B cell (primary cell): ENCODE measurements around the gene VAMP1. TPM values are rescaled to one million over a fixed set of nuclear protein-coding genes. Genes with fewer than 3 reads are reported as not detected.

ENCODE experiments used
- ATAC-seq: fragments of 200-7000 bp; cut with Tn5 transposase; one replicate; pipeline ENCODE4 v1.10.0; 2021; ENCODE audit warnings: low read depth, mild to moderate bottlenecking, moderate number of reproducible peaks, moderate library complexity
- CTCF ChIA-PET: fragments of 350-600 bp; sonication (Branson Sonifier 250); formaldehyde crosslinking; loops from one replicate; lab custom pipeline; 2021; ENCODE audit warnings: antibody characterized with exemption, inconsistent platforms; lab: Charles Lee
- POLR2A ChIA-PET: fragments of 350-600 bp; sonication (Branson Sonifier 250); formaldehyde crosslinking; loops from one replicate; lab custom pipeline; 2021; ENCODE audit warnings: antibody characterized with exemption; lab: Charles Lee
- DNase-seq: peaks from one replicate; pipeline ENCODE4 v3.0.0; 2013
- H2AFZ ChIP-seq: 2 replicates; pipeline ENCODE4 v1.6.1; 2012; ENCODE audit warnings: mild to moderate bottlenecking, low read depth, low read length; ENCODE audit not compliant: insufficient read depth, poor library complexity, severe bottlenecking
- H3K27ac ChIP-seq, 2 donors: 1 replicate in 1 of 2; 2 replicates in 1 of 2; pipeline ENCODE4 v1.5.1; 2012 to 2013; ENCODE audit warnings: low read length in 2 of 2, mild to moderate bottlenecking in 2 of 2, moderate library complexity in 1 of 2
- H3K27me3 ChIP-seq, 4 experiments: fragments of 200-600 bp in 1 of 4; sonication (generic) in 1 of 4; replicated peaks in 1 of 4; 1 replicate in 2 of 4; 2 replicates in 2 of 4; pipeline versions ENCODE4 v1.6.1 to v1.7.0; 2013 to 2016; ENCODE audit warnings: low read length in 3 of 4, mild to moderate bottlenecking in 2 of 4, mixed read lengths in 1 of 4, moderate library complexity in 1 of 4; ENCODE audit not compliant: insufficient read depth in 4 of 4, control insufficient read depth in 3 of 4; ENCODE audit errors: control extremely low read depth in 1 of 4
- H3K36me3 ChIP-seq, 2 experiments: replicated peaks in 1 of 2; 1 replicate in 1 of 2; 2 replicates in 1 of 2; pipeline versions ENCODE4 v1.6.1 to v1.7.1; 2013; ENCODE audit warnings: low read length in 1 of 2; ENCODE audit not compliant: insufficient read depth in 2 of 2, control insufficient read depth in 1 of 2; ENCODE audit errors: control extremely low read depth in 1 of 2, extremely low read depth in 1 of 2
- H3K4me1 ChIP-seq, 2 donors: fragments of 200-600 bp in 1 of 2; sonication (generic) in 1 of 2; 1 replicate in 1 of 2; 2 replicates in 1 of 2; pipeline versions ENCODE4 v1.5.1 to v1.6.1; 2013 to 2017; ENCODE audit warnings: low read length in 2 of 2; ENCODE audit not compliant: control insufficient read depth in 2 of 2, insufficient read depth in 2 of 2
- H3K4me2 ChIP-seq: replicated peaks from 2 replicates; pipeline ENCODE3; 2012; ENCODE audit warnings: mild to moderate bottlenecking, low read depth, low read length; ENCODE audit not compliant: poor library complexity, severe bottlenecking
- H3K4me3 ChIP-seq, 5 experiments: fragments of 200-600 bp in 1 of 5; sonication (generic) in 1 of 5; 1 replicate in 3 of 5; 2 replicates in 2 of 5; pipeline versions ENCODE4 v1.5.1 to v1.7.0; 2011 to 2016; ENCODE audit warnings: low read length in 4 of 5, mild to moderate bottlenecking in 4 of 5, low read depth in 2 of 5, control low read depth in 1 of 5, moderate library complexity in 1 of 5; ENCODE audit not compliant: insufficient read depth in 1 of 5; ENCODE audit errors: control extremely low read depth in 1 of 5, extremely low read depth in 1 of 5
- H3K79me2 ChIP-seq: fragments of 200-600 bp; sonication (generic); one replicate; pipeline ENCODE4 v1.6.0; 2016; ENCODE audit warnings: low read length; ENCODE audit not compliant: control insufficient read depth, insufficient read depth
- H3K9ac ChIP-seq: fragments of 200-600 bp; sonication (generic); 2 replicates; pipeline ENCODE4 v1.6.1; 2017; ENCODE audit warnings: mild to moderate bottlenecking, low read length, moderate library complexity
- H3K9me3 ChIP-seq, 3 donors: one replicate each; pipeline versions ENCODE4 v1.6.1 to v1.7.1; 2013; ENCODE audit warnings: low read length in 2 of 3; ENCODE audit not compliant: control insufficient read depth in 2 of 3, insufficient read depth in 1 of 3; ENCODE audit errors: control extremely low read depth in 1 of 3
- H4K20me1 ChIP-seq: 2 replicates; pipeline ENCODE4 v1.6.0; 2012; ENCODE audit warnings: mild to moderate bottlenecking, low read length; ENCODE audit not compliant: insufficient read depth, control insufficient read depth, poor library complexity, severe bottlenecking
- H3K27ac Mint-ChIP-seq: one replicate; pipeline ENCODE4 v1.8.0; 2021; ENCODE audit warnings: mixed read lengths
- H3K27me3 Mint-ChIP-seq: one replicate; pipeline ENCODE4 v1.8.0; 2021; ENCODE audit warnings: mixed read lengths
- H3K4me1 Mint-ChIP-seq: one replicate; pipeline ENCODE4 v1.8.0; 2021; ENCODE audit warnings: mixed read lengths
- H3K4me3 Mint-ChIP-seq: one replicate; pipeline ENCODE4 v1.8.0; 2021; ENCODE audit warnings: mixed read lengths
- H3K9me3 Mint-ChIP-seq: one replicate; pipeline ENCODE4 v1.8.0; 2022; ENCODE audit warnings: mixed read lengths; ENCODE audit not compliant: insufficient read depth
- CTCF ChIP-seq: fragments of 200-600 bp; IDR thresholded peaks from one replicate; pipeline ENCODE4 v1.8.0; 2022; ENCODE audit warnings: antibody characterized with exemption, mild to moderate bottlenecking
- EZH2 ChIP-seq: IDR thresholded peaks from 2 replicates; pipeline ENCODE4 v1.6.1; 2012; ENCODE audit warnings: borderline replicate concordance, low read depth, mild to moderate bottlenecking, moderate library complexity, low read length; ENCODE audit not compliant: insufficient read depth, poor library complexity, severe bottlenecking
- WGBS: methylation state at CpG from one replicate; pipeline ENCODE4 v1.1.5; 2013; ENCODE audit warnings: missing lambda C conversion rate; ENCODE audit not compliant: insufficient coverage; 5-methylcytosine and 5-hydroxymethylcytosine counted together
- intact Hi-C: fragments of 100-400 bp; cut with micrococcal nuclease; formaldehyde crosslinking; loops from one replicate; pipeline ENCODE4 v1.10.0; 2022
- polyA plus RNA-seq: library from polyadenylated mRNA; depleted of rRNA; stranded (reverse); fragments of >200 nt; gene quantifications from 2 replicates; pipeline ENCODE4 v1.2.3, GENCODE V29; 2012
- total RNA-seq, 2 donors: library from RNA; stranded (reverse); fragments of 120-200 nt in 1 of 2; gene quantifications; 1 replicate in 1 of 2; 2 replicates in 1 of 2; pipeline versions ENCODE4 v1.2.3 to v1.2.4, GENCODE V29; 2013 to 2022

Gene VAMP1
- total and polyA plus RNA-seq, 2 donors (not counting 1 experiment from before 2014, with no cell fraction given): 62.4 to 98.9 TPM

DNA sequence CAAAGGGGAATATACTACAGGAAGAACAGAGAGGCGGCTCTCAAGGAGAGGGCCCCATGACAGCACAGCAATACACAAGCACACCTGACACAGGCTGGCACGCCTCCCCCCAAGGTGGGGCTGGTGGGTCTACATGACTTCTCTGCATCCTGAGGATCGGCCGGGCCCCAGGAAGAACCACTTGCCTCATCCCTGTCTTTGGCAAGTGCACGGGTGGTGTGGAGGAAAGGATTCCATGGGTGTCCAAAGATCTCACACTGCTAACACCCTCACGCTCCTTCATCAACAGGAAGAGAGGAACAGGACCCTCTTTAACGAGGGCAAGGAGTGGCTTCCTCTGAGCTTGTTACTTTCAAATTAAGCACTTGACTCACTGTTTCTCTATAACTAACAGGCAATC, 7.3 kb downstream of the VAMP1 start:
- ATAC-seq (no peak), DNase-seq (no peak)
- no peaks in the 10 kb centered on the region for H3K9me3 ChIP-seq
- peak overlapping the region; percentile 98 for H3K27ac Mint-ChIP-seq
- H3K4me3 ChIP-seq: no peak overlapping the region
- ChIA-PET CTCF (interaction anchor here (1.0 to 8.9 kb wide), 6 partner anchors 11 to 172 kb away, joined by 3 to 383 read pairs (median 56); partner anchors contain the start of genes CD27, LPAR5 and TAPBPL), POLR2A (interaction anchor here (0.6 to 4.8 kb wide), 5 partner anchors 11 to 40 kb away, joined by 3 to 72 read pairs (median 4); partner anchors contain the start of genes CD27 and TAPBPL)
- H3K4me1 Mint-ChIP-seq: peaks cover 88% of the 10 kb centered on the region
- peaks cover 45% of the 10 kb centered on the region for H3K79me2 ChIP-seq
- H4K20me1 ChIP-seq: peaks cover 14% of the 10 kb centered on the region
- peak overlapping the region; percentile 63 for H3K4me3 Mint-ChIP-seq
- H3K27me3 Mint-ChIP-seq: no peaks in the 10 kb centered on the region
- intact Hi-C loops: loop anchor here (10.0 kb wide), 1 partner anchor 128 kb away; no protein-coding TSS in a partner anchor
- no peak overlapping the region for H2AFZ ChIP-seq
- no peaks in the 10 kb centered on the region for H3K9me3 Mint-ChIP-seq
- peak overlapping the region; percentile 71 for H3K4me2 ChIP-seq
- H3K36me3 ChIP-seq: peaks cover 5 to 64% of the 10 kb centered on the region in 2 experiments
- 48% methylated on average over 2 of the region's 7 CpGs for WGBS
- H3K27me3 ChIP-seq: no peaks in the 10 kb centered on the region
- peak overlapping the region; percentile 89 to 93 for H3K27ac ChIP-seq
- peaks cover 61 to 93% of the 10 kb centered on the region in 2 donors for H3K4me1 ChIP-seq
- TF ChIP-seq EZH2 (no peak), CTCF (no peak)
- H3K9ac ChIP-seq: no peak overlapping the region
